Thoracic aorta (tissue), 2 donors: Measurements from ENCODE around the gene CSF2RB. TPM values are rescaled to one million over a fixed set of nuclear protein-coding genes. Genes with fewer than 3 reads are reported as not detected.

Experiments
- ATAC-seq: fragments of 150-250 bp; one replicate; pipeline ENCODE4 v1.8.0; 2017; ENCODE audit warnings: low read depth; ENCODE audit not compliant: insufficient number of reproducible peaks, low FRiP score
- DNase-seq: peaks from one replicate; pipeline ENCODE4 v3.0.0-alpha.2; 2020; ENCODE audit warnings: low spot score
- H3K27ac ChIP-seq, 2 donors: fragments of 200-600 bp; sonication (generic); 1 replicate in 1 of 2; 2 replicates in 1 of 2; pipeline ENCODE4 v1.5.1; 2016; ENCODE audit warnings: mild to moderate bottlenecking in 2 of 2, moderate library complexity in 2 of 2
- H3K27me3 ChIP-seq: fragments of 200-600 bp; sonication (generic); replicated peaks from 2 replicates; pipeline ENCODE4 v1.6.0; 2016; ENCODE audit warnings: mild to moderate bottlenecking; ENCODE audit not compliant: insufficient read depth
- H3K36me3 ChIP-seq: fragments of 200-600 bp; sonication (generic); one replicate; pipeline ENCODE4 v1.5.1; 2016
- H3K4me1 ChIP-seq, 2 donors: fragments of 200-600 bp; sonication (generic); 1 replicate in 1 of 2; 2 replicates in 1 of 2; pipeline versions ENCODE4 v1.5.1 to v1.6.0; 2016; ENCODE audit warnings: low read depth in 2 of 2, mild to moderate bottlenecking in 1 of 2; ENCODE audit not compliant: control insufficient read depth in 1 of 2
- H3K4me3 ChIP-seq: fragments of 200-600 bp; sonication (generic); 2 replicates; pipeline ENCODE4 v1.5.1; 2016; ENCODE audit warnings: mild to moderate bottlenecking
- H3K9me3 ChIP-seq: fragments of 200-600 bp; sonication (generic); 2 replicates; pipeline ENCODE4 v1.5.1; 2016
- total RNA-seq, 2 donors: library from RNA; depleted of rRNA; stranded (reverse); fragments of >200 nt; gene quantifications; one replicate each; pipeline versions ENCODE4 v1.1.0 to v1.2.3, GENCODE V29; 2016
- TF ChIP-seq, protein P1 (sequence below): fragments of 200-600 bp; sonication (generic); IDR thresholded peaks from one replicate; pipeline ENCODE4 v1.5.1; 2019; ENCODE audit warnings: antibody characterized with exemption

The CSF2RB gene
- total RNA-seq, 2 donors from 2014 or later = 13.0 to 21.4 TPM

- H3K27ac ChIP-seq = no peak overlapping the region
- TF ChIP-seq, protein P1, sequence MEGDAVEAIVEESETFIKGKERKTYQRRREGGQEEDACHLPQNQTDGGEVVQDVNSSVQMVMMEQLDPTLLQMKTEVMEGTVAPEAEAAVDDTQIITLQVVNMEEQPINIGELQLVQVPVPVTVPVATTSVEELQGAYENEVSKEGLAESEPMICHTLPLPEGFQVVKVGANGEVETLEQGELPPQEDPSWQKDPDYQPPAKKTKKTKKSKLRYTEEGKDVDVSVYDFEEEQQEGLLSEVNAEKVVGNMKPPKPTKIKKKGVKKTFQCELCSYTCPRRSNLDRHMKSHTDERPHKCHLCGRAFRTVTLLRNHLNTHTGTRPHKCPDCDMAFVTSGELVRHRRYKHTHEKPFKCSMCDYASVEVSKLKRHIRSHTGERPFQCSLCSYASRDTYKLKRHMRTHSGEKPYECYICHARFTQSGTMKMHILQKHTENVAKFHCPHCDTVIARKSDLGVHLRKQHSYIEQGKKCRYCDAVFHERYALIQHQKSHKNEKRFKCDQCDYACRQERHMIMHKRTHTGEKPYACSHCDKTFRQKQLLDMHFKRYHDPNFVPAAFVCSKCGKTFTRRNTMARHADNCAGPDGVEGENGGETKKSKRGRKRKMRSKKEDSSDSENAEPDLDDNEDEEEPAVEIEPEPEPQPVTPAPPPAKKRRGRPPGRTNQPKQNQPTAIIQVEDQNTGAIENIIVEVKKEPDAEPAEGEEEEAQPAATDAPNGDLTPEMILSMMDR = no peak
- no peaks in the 10 kb centered on the region for H3K4me1 ChIP-seq
- ATAC-seq = no peak
- no peaks in the 10 kb centered on the region for H3K36me3 ChIP-seq
- H3K27me3 ChIP-seq = no peaks in the 10 kb centered on the region
- H3K9me3 ChIP-seq = no peaks in the 10 kb centered on the region
- DNase-seq = no peak
- H3K4me3 ChIP-seq = no peak overlapping the region
These were observed 20.4 kb downstream of the CSF2RB start for GRCh38 chr22:36933629-36934417.

DNA sequence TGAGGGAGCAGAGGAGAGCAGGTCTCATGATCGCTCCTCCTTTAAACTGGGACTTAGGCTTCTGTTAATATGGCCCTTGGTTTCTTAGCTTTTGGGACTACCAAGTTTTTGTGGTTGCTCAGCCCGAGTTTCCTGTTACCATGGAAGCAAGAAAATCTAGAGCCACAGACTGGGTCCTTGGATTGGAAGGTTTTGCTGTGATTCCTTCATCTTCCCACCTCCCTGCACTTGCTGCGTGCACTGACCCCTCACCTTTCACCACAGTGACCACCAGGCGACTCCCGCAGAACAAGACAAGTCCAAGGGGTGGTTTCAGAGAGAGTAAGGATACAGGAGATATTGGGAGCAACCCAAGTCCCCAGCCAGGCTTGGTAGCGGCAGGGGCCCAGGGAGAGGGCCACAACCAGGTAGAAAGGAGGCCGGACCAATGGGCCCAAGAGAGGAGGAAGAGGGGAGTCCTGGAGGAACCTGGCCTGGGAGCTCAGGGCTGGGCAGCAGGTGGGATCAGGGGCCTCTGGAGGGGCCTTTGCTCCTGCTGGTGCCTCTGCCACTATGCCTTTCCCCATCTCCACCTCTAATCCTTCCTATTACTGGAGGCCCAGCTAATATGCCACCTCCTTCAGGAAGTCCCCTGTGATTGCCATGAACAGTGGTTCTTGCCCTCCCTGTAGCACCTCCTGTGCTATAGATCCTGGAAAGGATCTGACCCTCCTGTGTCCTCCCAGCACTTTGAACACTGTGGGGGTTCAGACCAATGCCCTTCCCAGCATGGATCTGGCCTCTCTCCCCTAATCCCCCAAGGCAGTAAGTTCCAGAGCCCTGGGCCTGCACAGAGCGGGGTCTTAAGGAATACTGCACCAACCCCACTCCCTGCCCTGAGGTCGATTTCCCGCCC is 21.2 kb downstream of the CSF2RB start:
- TF ChIP-seq, protein P1 = no peak
- DNase-seq = no peak
- no peaks in the 10 kb centered on the region for H3K4me1 ChIP-seq
- H3K9me3 ChIP-seq = no peaks in the 10 kb centered on the region
- H3K4me3 ChIP-seq = no peak overlapping the region
- no peaks in the 10 kb centered on the region for H3K27me3 ChIP-seq
- no peak overlapping the region for H3K27ac ChIP-seq
- no peaks in the 10 kb centered on the region for H3K36me3 ChIP-seq
- no peak for ATAC-seq

DNA sequence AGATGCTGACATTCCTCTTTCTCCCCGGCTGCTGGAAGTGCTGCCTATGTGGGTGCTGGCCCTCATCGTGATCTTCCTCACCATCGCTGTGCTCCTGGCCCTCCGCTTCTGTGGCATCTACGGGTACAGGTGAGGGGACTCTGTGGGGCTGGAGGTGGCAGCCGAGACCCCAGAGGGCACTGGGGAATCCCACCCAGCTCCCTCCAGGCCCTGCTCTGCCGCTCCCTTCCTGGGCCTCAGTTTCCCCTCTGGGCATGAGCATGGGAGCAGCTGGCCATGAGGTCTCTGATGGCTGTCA is 21.8 kb downstream of the CSF2RB start:
- TF ChIP-seq, protein P1 = no peak
- Histone ChIP-seq H3K4me1 (no peaks in the 10 kb centered on the region), H3K9me3 (no peaks in the 10 kb centered on the region), H3K4me3 (no peak overlapping the region), H3K36me3 (no peaks in the 10 kb centered on the region), H3K27ac (no peak overlapping the region), H3K27me3 (no peaks in the 10 kb centered on the region)
- no peak for ATAC-seq
- DNase-seq = no peak

- no peak overlapping the region for H3K4me3 ChIP-seq
- no peaks in the 10 kb centered on the region for H3K27me3 ChIP-seq
- TF ChIP-seq, protein P1 = no peak
- no peaks in the 10 kb centered on the region for H3K9me3 ChIP-seq
- no peak overlapping the region for H3K27ac ChIP-seq
- ATAC-seq (no peak), DNase-seq (no peak)
- no peaks in the 10 kb centered on the region for H3K4me1 ChIP-seq
- H3K36me3 ChIP-seq = no peaks in the 10 kb centered on the region
These were observed 22.3 kb downstream of the CSF2RB start for GRCh38 chr22:36935694-36936093.

DNA sequence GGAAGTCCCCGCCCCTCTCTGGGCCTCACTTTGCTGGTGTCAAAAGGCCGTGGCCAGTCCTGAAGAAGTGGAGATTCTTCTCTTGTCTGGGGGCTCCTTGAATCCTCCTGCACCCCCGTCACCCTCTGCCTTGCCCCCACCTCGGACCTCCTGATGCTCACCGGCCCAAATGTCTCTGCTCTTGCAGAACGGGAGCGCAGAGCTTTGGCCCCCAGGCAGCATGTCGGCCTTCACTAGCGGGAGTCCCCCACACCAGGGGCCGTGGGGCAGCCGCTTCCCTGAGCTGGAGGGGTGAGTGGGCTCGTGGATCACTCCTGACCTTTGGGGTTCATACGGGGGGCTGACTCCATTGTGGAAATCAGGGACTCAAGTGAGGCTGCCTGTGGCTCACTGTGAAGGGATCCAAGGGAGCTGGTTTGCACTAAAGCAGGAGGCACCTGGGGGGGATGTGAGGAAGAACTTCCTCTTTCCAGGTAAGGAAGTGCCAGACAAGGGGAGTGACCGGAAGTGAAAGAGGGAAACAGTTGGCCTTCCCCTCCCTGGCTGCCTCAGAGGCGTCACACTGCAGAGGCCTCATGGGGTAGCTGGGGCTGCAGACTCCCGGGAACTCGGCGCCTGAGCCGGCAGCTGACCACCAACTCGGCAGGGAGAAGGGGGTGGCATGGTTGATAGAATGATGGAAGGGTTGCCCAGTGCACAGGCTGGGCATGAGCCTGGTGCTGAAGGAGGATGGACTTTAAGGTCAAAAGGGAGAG is 23.1 kb downstream of the CSF2RB start:
- TF ChIP-seq, protein P1 = no peak
- ATAC-seq (no peak), DNase-seq (no peak)
- Histone ChIP-seq H3K27me3 (no peaks in the 10 kb centered on the region), H3K9me3 (no peaks in the 10 kb centered on the region), H3K4me1 (no peaks in the 10 kb centered on the region), H3K4me3 (no peak overlapping the region), H3K27ac (no peak overlapping the region), H3K36me3 (no peaks in the 10 kb centered on the region)
